NCI-H128 (cell line): ENCODE results near the gene INSIG1.

Experiments used
- DNase-seq: peaks from one replicate; lab custom pipeline; 2025; ENCODE audit not compliant: unreplicated experiment; lab: John Stamatoyannopoulos, UW

Gene INSIG1

DNA sequence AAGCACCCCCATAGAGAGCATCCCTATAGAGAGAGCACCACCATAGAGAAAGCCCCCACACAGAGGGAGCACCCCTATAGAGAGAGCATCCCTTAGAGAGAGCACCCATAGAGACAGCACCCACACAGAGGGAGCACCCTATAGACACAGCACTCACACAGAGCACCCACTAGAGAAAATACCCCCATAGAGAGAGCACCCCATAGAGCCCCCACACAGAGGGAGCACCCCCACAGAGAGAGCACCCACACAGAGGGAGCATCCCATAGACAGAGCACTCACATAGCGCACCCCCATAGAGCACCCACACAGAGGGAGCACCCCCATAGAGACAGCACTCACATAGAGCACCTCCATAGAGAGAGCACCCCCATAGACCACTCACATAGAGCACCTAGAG lies 48.6 kb downstream of the INSIG1 start:
- no peak for DNase-seq

DNA sequence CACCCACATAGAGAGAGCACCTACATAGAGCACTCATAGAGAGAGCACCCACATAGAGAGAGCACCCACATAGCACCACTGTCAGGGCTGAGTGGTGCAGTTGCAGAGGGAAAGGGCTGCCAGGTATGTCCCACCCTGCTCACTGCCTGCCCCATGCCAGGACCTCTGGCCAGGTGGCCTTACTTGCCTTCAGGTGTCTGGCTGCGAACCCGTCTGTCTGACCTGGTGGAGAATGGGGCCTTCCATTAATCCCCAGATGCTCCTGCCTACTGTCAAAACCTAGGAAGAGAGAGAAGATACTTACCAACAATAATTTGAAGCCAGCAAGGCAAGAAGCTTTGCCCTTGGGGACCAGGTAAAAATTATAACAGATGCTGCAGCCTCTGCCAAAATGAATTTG lies 51.1 kb downstream of the INSIG1 start:
- no peak for DNase-seq

DNA sequence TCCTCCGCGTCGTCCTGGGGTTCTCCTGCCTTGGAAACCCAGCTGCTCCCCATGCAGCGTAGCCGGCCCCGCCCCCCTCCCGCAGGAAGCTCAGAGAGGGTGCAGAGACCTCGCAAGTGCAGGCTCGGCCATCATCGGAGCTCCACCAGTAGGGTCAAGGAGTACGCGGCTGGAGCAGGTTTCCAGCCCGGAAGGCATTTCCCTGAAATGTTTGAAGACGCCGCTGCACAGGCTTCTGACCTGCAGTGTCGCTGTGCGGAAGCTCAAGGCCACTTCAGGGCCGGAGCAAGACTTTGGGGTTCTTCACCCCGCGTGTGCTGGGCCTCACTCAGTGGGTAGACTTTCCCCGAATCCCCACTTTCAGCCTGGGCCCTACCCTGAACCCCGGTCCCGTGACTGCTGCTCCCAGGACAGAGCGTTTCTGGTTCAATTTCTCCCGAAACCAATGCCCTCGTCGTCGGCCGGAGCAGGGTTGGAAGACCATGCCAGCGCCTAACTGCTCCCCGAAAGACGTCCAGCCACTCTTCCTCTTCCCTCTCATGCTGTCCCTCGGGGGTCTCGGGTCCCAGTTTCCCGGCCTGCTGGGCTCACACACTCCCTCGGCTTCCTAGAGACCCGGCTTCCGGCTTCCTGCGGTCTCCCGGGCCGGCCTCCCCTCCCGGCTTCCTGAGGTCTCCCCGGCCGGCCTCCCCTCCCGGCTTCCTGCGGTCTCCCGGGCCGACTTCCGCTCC lies 52.1 kb downstream of the INSIG1 start:
- DNase-seq: no peak

DNA sequence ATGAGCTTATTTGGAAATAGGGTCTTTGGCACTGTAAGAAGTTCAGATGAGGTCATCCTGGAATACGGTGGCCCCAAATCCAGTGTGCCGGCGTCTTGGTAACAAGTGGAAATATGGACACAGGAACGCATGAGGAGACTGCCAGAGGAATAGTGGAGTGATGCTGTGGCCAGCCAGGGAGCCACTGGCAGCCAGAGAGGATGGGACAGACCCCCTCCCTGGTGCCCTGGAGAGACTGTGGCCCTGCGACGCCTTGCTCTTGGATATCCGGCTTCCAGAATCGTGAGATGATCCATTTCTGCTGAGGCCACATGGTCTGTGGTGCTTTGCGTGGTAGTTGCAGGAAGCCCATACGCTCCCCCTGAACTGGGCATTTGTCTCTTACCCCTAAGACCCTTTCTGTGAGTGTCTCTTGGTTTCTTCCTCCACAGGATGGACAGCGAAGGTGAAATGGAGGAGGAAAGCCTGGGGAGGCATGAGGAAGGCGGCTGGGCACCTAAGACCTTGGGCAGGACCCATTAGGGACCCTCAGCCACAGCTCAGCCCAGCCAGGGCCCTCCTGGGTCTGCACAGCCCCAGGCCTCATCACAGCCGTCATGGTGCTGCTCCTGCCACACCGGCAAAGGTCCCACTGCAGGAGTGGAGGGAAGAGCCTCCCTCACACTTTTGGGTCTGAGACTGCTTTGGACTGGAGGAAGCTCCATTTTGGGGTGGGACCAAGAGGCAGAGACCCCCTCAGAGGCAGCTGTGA lies 53.6 kb downstream of the INSIG1 start:
- DNase-seq: no peak

DNA sequence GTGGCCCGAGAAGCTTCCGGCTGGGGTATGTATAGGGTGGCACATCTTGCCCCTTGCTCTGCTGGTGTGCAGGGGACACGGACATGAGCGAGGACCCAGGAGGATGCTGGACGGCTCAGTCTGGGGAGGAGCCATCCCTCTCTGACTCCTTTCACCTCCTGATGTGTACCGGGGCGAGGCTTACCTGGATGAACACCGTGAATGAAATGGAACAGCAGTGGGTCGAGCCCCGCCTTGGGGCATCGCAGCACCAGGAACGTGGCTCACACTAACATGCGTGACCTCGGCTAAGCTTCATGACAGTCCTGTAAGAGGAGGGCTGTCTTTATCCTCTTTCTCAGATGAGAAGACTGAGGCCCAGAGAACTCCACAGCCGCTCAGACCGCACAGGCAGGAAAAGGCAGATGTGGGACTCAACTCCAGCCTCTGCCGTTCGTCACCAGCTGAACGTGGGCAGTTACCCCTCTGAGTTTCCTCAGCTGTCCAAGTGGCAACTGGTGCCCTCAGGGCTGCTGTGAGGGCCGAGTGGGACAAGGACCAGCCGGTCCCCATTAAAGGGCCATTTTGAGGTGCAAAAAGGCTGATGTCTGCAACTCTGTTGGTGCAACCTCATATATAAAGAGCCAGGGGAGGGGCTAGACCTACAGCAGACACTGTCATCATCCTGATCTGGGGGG lies 54.5 kb downstream of the INSIG1 start:
- no peak for DNase-seq

DNA sequence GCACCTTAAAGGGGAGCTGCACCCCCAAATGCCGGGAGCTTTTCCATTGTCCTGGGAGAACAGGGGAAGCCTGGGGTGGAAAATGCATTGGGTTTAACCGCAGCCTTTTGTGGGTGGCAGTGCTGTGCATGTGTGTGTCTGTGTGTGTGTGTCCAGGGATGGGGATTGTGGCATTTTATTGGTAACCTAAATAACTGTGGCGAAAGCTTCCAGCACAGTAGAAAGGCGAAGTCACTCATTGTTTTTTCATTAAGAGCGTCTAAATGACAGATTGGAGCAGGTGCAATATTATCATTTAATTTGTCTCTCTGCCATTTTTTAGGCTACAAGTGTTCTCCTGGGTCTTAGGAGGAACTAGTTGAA lies 55.1 kb downstream of the INSIG1 start:
- no peak for DNase-seq

DNA sequence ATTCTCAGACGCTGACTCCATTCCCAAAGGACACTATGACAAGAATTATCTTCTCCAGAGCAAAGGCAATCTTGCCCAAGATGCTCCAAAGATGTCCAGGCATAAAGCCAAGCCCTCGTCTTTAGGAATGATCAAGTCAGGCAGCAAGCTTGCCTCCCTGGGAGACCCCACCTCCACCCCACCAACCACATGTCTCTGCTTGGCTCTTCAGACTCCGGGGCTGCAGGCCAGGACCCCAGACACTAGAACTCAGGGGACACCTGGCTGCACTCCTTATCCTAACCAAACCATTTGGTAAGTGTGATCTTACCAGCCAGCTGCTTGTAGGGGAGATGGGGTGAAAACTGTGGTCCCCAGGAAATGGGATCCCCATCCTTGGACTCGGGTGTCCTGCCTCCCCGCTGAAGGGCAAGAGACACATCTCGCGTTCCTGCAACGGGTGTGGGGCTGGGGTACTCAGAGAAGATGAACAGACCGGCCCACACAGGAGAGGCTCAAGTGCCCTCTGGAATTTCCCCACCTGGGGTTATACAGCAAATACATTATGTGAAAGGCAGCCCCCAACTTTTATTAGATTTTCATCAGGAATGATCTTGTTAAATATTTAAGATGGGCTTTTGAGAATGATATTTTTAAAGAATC lies 55.7 kb downstream of the INSIG1 start:
- no peak for DNase-seq

DNA sequence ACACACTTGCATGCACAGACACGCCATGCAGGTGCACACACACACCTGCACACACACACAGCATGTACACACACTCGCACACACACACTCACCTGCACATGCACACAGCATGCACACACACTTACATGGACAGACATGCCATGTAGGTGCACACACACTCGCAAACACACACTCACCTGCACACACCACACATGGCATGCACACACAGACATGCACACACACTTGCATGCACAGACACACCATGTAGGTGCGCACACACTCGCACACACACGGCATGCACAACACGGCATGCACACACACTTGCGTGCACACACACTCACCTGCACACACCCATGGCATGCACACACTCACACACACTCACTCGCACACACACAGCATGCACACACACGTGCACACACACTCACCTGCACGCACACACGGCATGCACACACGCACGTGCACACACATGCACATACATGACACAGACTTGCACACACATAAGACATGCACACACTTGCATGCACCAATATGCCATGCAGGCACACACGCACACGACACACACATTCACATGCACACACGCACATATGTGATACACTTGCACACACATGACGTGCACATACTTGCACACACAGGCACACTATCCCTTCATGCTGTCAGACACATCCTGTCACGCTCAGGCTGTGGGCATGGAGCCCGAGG lies 56.8 kb downstream of the INSIG1 start:
- DNase-seq: no peak

DNA sequence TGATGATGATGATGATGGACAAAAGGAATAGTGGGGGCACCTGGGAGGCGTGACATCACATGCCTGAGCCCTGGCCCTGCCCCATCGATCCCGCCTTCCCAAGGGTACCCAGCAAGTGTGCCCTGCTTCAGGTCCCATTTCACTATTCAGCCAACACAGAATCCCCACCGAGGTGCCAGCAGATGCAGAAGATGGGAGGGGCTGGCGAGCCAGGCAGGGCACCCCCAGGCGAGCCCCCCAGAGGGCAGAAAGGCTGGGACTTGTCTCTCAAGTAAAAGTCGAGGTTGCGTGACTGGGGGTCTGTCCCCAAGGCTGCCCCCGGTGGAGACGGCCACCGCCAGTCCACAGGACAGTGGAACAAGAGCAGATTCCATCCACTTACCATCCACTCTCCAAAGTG lies 57.5 kb downstream of the INSIG1 start:
- no peak for DNase-seq

DNA sequence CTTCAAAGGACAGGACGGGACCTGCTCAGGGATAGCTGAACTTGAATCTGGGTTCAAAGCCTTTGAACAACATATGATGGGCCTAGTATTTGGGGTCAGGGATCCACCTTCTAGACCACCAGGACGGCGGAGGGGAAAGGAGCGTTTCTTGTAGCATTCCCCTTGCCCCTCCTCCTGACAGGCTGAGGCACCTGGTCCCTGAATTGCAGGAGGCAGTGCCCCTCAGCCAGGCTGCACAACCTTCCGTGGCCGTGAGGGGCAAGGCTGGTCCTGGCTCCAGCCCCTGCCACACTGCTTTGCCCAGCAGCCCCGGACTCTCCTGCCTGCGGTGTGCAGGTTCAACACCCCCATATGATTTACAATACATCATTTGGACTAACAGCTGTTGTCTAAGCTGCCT lies 58.1 kb downstream of the INSIG1 start:
- DNase-seq: no peak

DNA sequence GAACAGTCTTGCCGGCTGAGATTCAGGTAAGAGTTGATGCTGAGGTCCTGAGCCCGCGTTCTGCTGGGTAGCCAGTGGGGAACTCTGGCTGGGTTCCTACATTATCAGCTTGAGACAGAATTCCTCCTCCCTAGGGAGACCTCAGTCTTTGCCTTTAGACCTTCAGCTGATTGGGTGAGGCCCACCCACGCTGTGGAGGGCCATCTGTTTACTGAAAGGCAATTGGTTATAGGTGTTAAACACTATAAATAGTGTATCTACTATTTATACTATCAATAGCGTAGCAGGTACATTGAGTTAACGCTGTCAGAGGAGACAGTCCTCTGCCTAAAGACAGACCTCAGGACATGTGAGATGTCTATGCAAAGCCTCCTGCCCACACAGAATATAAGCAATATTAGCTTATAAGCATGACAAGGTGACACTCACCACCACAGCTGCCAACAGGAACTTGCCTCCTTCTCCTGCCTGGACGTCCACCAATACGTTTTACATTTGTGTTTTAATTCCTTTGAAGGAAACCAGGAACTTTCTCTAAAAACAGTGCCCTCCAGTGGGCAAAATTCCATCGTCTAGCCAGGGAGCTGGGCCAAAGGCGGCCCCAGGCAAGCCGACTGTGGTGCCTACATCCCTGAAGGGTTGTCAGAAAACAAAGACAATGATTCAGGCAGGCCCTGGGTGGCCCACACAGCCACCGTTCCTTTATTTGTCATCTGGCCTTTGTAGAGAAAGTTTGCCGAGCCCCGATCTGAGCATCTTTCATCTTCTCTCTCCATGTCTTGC lies 58.8 kb downstream of the INSIG1 start:
- no peak for DNase-seq

DNA sequence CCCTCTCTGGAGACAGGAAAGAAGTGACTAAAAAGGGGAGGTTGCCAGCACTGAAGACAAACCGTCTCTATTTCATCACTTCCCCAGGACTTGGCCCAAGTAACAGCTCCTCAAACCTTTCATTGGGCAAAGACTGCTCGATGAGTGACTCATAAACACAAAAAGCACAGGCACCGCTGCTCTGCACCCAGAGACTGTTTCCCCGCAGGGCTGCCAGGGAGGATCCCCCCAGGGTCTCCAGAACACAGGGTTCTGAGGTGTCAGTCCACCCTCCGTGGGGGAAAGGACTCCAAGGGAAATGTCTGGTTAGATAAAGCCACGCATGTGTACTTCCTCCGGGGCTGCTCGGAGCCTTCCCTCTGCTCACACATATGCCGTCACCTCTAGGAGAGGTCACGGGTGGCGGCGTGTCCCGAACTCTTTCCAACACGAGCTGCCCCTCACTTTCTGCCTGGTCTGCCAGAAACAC lies 59.9 kb downstream of the INSIG1 start:
- no peak for DNase-seq

DNA sequence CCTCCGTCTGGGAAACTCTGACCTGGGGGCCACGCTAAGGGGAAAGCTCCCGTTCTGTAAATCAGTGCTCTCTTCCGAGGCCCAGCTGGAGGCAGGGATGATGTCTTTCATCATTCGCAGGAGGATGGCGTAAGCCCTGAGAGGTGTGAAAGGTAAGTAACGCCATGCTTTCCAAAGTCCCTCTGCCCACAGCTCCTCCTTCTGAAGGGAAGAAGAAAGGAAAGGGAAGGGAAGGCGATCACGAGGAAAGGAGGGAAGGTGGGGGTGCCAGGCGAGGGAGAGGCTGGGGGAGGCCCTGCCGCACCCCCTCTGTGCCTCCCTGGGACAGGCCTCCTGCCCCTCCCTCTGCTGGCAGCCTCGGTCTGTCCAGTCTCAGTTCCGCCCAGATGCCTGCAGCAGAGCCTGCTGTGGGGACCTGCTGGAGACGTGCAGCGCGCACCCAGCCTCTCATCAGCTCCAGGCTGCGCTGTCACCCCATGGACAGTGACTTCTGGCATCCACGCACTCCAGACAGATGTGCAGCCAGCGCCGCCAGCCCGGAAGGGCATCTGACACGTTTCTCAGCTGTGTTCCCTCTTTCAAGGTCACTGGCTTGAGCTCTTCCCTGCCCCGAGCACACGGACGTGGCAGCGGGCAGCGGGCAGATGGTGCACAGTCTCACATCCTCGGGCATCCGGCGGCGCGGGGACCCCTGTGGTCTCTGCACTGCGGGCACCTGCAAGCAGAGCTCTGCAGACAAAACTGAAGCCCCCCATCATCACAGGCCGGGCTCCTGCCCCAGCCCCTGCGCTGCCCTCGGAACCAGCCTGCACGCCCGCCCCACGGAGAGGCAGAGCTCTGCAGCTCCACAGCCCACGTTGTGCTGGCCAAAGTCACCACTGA lies 60.6 kb downstream of the INSIG1 start:
- no peak for DNase-seq

DNA sequence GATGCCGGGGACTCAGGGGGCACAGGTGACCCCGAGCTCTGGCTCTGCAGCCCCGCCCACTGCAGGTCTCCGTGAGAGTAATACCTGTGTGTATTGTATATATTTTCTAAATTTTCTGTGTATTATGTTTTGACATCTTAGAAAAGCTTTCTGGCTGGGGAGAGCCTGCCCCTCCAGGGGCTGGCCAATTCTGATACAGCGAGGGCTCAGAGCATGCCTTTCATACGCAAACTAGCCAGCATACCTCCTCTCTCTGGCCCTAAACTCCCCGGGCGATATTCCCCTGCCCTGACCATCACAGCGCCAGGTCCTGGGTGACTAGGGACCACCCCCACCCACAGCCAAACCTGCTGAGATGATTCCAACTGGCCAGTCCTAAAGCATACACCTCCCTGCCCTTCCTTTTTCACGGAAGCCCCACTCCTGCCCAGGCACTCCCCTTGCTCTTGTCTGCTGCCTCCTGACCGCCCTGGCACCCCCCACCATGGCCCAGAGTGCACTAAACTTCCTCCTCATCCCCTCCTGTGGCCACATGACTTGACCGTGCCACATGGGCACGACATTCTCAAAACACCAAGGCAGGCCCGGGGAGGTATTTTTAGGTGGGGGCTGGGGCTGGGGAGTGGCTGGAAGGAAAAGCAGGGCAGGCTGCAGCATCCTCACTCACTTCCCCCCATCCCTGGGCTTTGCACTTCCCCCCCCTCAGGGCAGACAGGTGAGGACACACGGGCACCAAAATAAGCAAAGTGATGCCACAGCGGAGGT lies 61.5 kb downstream of the INSIG1 start:
- DNase-seq: no peak
